T-helper 17 cell (primary cell): ENCODE results near the gene ABI1. TPM values are rescaled to one million over a fixed set of nuclear protein-coding genes. Genes with fewer than 3 reads are reported as not detected.

Experiments
- ATAC-seq: fragments of 150-1000 bp; cut with Tn5 transposase; 2 replicates; pipeline ENCODE4 v1.10.0; 2021; ENCODE audit warnings: mild to moderate bottlenecking, moderate library complexity
- DNase-seq, 3 donors: peaks; one replicate each; pipeline versions ENCODE4 v3.0.0 to v3.0.0-alpha.2; 2020 to 2021
- H3K9me3 ChIP-seq: one replicate; pipeline ENCODE4 v1.7.0; 2013; ENCODE audit warnings: low read length, mild to moderate bottlenecking; ENCODE audit not compliant: control insufficient read depth, poor library complexity, severe bottlenecking
- H3K27ac Mint-ChIP-seq: one replicate; pipeline ENCODE4 v1.8.0; 2022; ENCODE audit warnings: mild to moderate bottlenecking, moderate library complexity, mixed read lengths
- H3K27me3 Mint-ChIP-seq: one replicate; pipeline ENCODE4 v1.8.0; 2022; ENCODE audit warnings: mixed read lengths
- H3K36me3 Mint-ChIP-seq: one replicate; pipeline ENCODE4 v1.8.0; 2022; ENCODE audit warnings: low read depth, mixed read lengths
- H3K4me1 Mint-ChIP-seq: one replicate; pipeline ENCODE4 v1.8.0; 2022; ENCODE audit warnings: mild to moderate bottlenecking, mixed read lengths
- H3K4me3 Mint-ChIP-seq: one replicate; pipeline ENCODE4 v1.8.0; 2022; ENCODE audit warnings: mild to moderate bottlenecking, moderate library complexity, mixed read lengths
- total RNA-seq, 4 donors: library from RNA in 2 of 4; stranded (reverse) in 2 of 4; gene quantifications; one replicate each; pipeline ENCODE4 v1.2.3 and lab custom pipeline; 2022 to 2026

Gene ABI1
- total RNA-seq, 2 donors from 2014 or later: 75.5 to 99.4 TPM

DNA sequence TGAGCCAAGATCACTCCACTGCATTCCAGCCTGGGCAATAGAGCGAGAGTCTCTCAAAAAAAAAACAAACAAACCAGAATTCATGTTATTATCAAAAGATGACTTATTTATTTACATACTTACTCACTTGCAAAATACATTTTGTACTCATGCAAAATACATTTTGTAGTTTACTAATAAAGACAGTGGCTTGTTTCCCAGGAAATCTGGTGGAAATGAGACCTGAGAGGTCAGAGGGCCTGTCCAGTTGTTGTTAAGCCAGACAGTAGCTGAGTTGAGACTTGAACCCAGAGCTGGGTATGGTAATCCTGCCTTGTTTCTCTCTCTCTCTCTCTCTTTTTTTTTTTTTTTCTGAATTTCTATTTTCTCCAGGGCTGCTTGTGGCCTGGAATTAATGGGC lies 133.8 kb downstream of the ABI1 start:
- Mint-ChIP-seq H3K4me1 (peaks cover 4% of the 10 kb centered on the region), H3K27me3 (no peaks in the 10 kb centered on the region), H3K27ac (peak overlapping the region; percentile 61), H3K36me3 (peaks cover 4% of the 10 kb centered on the region), H3K4me3 (no peak overlapping the region)
- no peak for ATAC-seq
- DNase-seq: no peak
- H3K9me3 ChIP-seq: no peaks in the 10 kb centered on the region

DNA sequence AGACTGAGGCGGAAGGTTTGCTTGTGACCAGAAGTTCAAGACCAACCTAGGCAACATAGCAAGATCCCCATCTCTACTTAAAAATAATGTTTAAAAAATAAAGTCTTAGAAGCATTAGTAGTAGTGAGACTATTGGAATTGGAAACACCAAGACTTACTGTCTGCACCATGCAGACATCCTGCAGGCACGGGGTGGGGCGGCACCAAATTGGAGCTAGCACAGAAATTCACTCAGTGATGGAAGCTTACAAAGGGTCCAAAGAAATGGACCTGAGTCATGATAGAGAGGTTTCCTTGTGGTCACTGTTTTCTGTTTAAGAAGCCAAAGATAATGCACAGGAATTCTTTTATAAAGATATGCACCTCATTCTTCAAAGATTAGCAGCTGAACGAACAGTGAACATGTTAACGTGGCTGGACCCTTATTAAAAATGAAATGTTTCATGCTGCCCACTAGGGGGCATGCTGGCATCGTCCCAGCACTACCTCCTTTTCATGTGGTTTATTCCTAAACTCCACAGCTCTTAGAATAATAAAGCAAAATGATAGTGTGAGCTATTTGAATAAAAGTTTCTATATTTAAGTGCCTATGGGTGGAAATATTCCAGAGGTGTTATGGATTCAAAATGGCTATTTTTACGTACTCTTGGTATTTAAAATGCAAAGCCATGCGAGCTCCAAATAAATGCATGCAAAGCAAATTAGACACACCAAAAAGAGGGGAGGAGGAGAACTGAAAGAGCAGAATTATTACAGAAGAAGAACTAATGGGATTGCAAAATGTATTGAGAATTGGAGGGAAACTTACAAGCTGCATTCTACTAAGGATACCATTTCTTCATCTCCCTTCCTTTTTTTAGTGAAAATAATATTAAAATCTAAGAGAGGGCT lies 134.7 kb downstream of the ABI1 start:
- Mint-ChIP-seq H3K4me3 (no peak overlapping the region), H3K27ac (peak overlapping the region; percentile 61), H3K4me1 (peaks cover 7% of the 10 kb centered on the region), H3K36me3 (peaks cover 4% of the 10 kb centered on the region), H3K27me3 (no peaks in the 10 kb centered on the region)
- ATAC-seq: peak; percentile 70
- no peaks in the 10 kb centered on the region for H3K9me3 ChIP-seq
- peak; percentile 22 to 30 (median 22) for DNase-seq

DNA sequence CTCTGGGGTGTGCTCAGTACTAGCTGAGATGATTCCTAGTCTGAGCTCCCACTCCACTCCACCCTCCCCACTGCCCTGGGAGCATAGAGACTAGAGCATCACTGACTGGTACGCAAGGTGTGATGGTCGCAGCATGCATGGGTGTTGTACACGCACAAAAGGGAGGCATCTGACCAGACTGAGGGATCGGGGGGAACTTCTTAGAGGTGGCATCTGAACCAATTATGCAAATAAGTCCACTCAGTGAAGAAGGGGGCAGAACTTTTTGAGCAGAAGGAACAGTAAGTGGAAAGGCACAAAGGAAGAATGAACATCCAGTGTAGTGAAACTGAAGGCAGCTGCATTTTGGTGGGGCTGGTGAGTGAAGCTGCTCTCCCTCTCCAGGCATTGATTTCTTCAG lies 137.7 kb downstream of the ABI1 start:
- Mint-ChIP-seq H3K36me3 (peaks cover 4% of the 10 kb centered on the region), H3K27ac (no peak overlapping the region)
- no peaks in the 10 kb centered on the region for H3K9me3 ChIP-seq

DNA sequence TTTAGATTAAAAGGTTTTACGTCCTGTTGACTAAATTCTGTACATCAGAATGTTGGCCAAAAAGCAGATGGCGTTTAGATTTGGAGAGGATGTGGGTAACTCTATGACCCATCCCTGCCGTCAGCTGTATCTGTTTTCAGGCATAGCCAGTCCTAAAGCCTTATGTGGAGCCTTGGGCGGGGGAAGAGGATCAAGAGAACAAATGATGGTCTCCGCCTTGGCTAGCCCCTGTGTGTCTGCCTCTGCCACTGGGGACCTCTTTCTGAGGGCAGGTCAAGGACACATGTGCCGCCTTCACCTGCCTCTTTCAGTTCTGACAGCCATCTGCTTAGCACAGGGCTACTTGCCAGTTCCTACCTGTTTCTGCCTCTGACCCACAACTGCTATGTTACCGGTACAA lies 139.2 kb downstream of the ABI1 start:
- DNase-seq (no peak), ATAC-seq (peak; percentile 88)
- no peaks in the 10 kb centered on the region for H3K9me3 ChIP-seq
- peak overlapping the region; percentile 90 for H3K27ac Mint-ChIP-seq
- H3K36me3 Mint-ChIP-seq: peaks cover 3% of the 10 kb centered on the region
- H3K4me1 Mint-ChIP-seq: peaks cover 7% of the 10 kb centered on the region
- no peak overlapping the region for H3K4me3 Mint-ChIP-seq
- H3K27me3 Mint-ChIP-seq: no peaks in the 10 kb centered on the region

More for the DNA sequence above, 137.7 kb downstream of the ABI1 start:
- Mint-ChIP-seq H3K4me3 (no peak overlapping the region), H3K4me1 (peaks cover 7% of the 10 kb centered on the region), H3K27me3 (no peaks in the 10 kb centered on the region)
- DNase-seq: no peak
- no peak for ATAC-seq

DNA sequence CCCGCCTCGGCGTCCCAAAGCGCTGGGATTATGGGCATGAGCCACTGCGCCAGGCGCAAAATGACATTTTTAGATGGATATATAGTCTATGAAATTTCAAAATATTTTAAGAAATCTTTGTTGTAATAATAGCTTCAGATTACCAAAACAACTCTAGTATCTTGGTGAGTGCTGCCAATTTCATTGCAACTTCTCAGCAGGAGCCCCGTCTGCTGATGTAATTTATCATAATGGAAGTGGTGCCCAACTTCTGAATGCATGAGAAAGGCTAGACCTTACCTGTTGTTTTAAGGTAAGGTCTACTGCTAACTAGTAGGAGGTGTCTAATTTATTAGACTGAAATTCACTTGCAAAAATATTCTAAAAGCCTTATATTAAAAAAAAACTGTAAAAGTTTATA lies 143.3 kb downstream of the ABI1 start:
- peaks cover 3% of the 10 kb centered on the region for H3K4me1 Mint-ChIP-seq
- H3K27me3 Mint-ChIP-seq: no peaks in the 10 kb centered on the region
- DNase-seq: no peak
- peaks cover 3% of the 10 kb centered on the region for H3K36me3 Mint-ChIP-seq
- no peak overlapping the region for H3K4me3 Mint-ChIP-seq
- H3K27ac Mint-ChIP-seq: no peak overlapping the region
- no peak for ATAC-seq
- H3K9me3 ChIP-seq: no peaks in the 10 kb centered on the region

DNA sequence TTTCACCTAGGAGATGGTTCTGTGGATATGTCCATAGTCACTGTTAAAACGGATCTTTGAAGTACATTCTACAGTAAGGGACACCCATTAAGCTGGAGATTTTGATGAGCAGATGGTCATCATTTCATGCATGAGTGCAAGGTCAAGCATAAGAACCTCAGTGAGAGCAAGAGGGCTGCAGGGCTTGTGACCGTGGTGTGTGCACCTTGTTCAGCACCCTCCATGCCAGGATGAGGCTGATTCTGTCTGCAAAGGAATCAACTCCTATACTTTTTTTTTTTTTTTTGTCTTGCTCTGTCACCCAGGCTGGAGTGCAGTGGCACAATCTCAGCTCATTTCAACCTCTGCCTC lies 145.6 kb downstream of the ABI1 start:
- no peak for DNase-seq
- Mint-ChIP-seq H3K27me3 (no peaks in the 10 kb centered on the region), H3K4me3 (no peak overlapping the region), H3K36me3 (peaks cover 3% of the 10 kb centered on the region), H3K27ac (no peak overlapping the region), H3K4me1 (no peaks in the 10 kb centered on the region)
- no peaks in the 10 kb centered on the region for H3K9me3 ChIP-seq
- ATAC-seq: no peak

DNA sequence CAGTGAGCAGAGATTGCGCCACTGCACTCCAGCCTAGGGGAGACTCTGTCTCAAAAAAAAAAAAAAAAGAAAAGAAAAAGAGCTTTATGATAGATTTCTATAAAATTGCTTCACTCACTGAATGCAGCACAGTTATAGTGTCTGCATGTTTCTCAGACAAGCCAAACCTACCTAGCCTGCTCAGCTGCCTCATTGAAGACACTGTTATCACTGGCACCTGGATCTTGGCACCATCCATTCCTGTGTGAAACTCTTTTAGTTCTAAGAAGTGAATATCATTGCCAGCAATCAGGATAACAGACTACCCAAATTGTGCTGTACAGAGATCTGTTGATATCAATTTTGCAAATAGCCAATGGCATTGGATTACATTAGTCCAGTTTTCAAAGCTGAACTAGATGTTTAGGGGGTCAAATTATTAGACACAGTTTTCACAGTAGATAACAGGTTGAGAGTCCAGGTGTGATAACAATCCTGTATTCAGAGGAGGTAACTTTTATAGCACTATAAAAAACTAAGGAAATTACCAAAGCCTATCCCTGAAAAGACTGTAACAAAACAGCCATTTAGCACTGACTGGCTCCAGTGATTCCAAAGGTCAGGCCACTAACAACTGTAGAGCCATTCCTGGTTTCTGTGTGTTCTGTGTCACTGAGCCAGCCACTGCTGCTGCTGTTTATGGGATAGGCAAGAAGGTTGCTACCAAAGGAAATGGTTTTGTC lies 146.2 kb downstream of the ABI1 start:
- Mint-ChIP-seq H3K4me1 (no peaks in the 10 kb centered on the region), H3K4me3 (no peak overlapping the region), H3K27ac (no peak overlapping the region), H3K36me3 (peaks cover 3% of the 10 kb centered on the region), H3K27me3 (no peaks in the 10 kb centered on the region)
- no peaks in the 10 kb centered on the region for H3K9me3 ChIP-seq
- DNase-seq: no peak
- no peak for ATAC-seq

DNA sequence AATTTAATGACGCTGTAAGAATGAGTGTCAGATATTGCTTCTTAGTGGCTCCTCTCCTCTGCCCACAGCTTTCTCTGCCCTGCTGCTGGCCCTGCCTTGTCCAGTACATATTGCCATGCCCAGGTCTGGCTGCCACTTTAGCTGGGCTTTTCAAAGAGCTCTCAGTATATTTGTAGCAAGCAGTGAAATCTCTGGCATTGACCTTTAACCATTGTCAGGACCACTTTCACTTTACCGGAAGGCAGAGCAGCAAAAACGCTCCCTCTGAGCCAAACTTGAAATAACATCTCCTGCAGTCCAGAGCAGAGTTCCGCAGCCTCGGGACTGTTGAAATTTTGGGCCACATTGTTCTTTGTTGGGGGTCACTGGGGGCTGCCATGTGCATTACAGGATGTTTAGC lies 149.4 kb downstream of the ABI1 start:
- no peak for ATAC-seq
- Mint-ChIP-seq H3K36me3 (peaks cover 10% of the 10 kb centered on the region), H3K4me1 (peaks cover 7% of the 10 kb centered on the region), H3K27me3 (no peaks in the 10 kb centered on the region), H3K4me3 (no peak overlapping the region), H3K27ac (no peak overlapping the region)
- no peaks in the 10 kb centered on the region for H3K9me3 ChIP-seq
- no peak for DNase-seq

DNA sequence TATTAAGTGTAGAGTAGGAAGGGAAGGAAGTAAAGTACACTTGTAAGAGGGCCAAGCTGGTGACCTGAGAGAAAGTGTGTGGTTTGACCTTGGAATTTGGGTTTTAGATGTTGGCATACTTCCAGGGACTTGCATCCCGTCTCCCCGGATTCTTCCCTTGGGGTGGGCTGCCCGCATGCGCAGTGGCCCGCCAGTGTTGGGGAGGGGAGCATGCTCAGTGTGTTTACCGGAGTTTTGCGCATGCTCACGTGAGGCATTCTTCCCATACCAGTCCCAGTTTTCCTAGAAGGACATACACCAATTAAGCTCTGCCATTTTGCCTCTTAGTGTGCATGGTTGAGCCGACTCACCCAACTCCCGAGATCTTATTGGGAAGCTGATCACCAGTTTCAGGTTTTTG lies 153.8 kb downstream of the ABI1 start:
- no peak for ATAC-seq
- peaks cover 8% of the 10 kb centered on the region for H3K4me1 Mint-ChIP-seq
- H3K9me3 ChIP-seq: no peaks in the 10 kb centered on the region
- no peak overlapping the region for H3K4me3 Mint-ChIP-seq
- no peaks in the 10 kb centered on the region for H3K27me3 Mint-ChIP-seq
- H3K27ac Mint-ChIP-seq: no peak overlapping the region
- DNase-seq: no peak
- peaks cover 13% of the 10 kb centered on the region for H3K36me3 Mint-ChIP-seq

DNA sequence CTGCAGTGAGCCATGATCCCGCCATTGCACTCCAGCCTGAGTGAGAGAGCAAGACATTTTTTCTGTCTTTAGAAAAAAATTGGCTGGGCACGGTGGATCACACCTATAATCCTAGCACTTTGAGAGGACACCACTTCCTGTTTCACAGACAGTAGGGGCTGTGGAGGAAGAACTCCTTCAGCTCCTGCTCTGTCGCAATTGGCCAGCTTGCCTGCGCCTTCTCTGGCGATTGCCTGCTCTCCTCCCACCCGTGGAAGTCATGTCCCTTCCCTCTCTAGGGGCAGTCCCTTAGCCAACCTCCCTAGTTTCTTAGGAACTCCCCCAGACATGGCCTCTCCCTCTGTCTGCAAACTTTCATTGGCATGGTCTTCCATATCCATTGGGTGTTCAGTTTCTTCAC lies 154.6 kb downstream of the ABI1 start:
- ATAC-seq (no peak), DNase-seq (no peak)
- Mint-ChIP-seq H3K36me3 (peaks cover 13% of the 10 kb centered on the region), H3K27ac (no peak overlapping the region), H3K4me1 (peaks cover 8% of the 10 kb centered on the region), H3K27me3 (no peaks in the 10 kb centered on the region), H3K4me3 (no peak overlapping the region)
- H3K9me3 ChIP-seq: no peaks in the 10 kb centered on the region

DNA sequence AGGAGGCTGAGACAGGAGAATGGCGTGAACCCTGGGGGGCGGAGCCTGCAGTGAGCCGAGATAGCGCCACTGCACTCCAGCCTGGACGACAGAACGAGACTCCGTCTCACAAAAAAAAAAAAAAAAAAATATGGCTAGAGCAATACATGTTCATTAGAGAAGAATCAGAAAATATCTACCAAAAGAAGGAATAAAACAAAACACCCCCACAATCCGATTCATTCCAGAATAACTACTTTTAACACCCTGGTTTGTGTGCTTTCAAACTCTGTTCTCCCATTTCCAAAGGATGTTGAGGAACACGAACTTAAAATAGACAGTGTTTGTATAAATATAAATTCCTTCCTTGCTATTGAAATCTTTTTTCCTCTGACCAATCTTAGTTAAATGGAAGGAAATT lies 156.8 kb downstream of the ABI1 start:
- Mint-ChIP-seq H3K27ac (no peak overlapping the region), H3K27me3 (no peaks in the 10 kb centered on the region), H3K4me1 (peaks cover 15% of the 10 kb centered on the region), H3K4me3 (no peak overlapping the region), H3K36me3 (peaks cover 16% of the 10 kb centered on the region)
- no peak for DNase-seq
- ATAC-seq: no peak
- H3K9me3 ChIP-seq: no peaks in the 10 kb centered on the region

DNA sequence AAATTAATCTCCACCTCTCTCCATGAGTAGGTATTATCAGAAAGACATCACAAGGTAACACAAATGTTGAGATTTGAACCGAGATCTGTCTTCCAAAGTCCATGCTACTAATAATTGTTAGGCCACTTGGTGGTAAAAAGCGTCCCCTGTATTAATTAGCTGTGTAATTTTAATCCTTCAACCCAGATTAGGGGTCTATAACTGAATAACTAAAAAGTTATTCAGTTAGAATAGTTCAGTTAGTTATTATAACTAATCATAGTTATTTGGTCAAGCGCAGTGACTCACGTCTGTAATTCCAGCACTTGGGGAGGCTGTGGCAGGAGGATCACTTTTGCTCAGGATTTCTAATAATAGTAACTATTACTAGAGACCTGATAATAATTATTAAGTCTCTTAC lies 157.7 kb downstream of the ABI1 start:
- peaks cover 16% of the 10 kb centered on the region for H3K4me1 Mint-ChIP-seq
- peaks cover 13% of the 10 kb centered on the region for H3K36me3 Mint-ChIP-seq

DNA sequence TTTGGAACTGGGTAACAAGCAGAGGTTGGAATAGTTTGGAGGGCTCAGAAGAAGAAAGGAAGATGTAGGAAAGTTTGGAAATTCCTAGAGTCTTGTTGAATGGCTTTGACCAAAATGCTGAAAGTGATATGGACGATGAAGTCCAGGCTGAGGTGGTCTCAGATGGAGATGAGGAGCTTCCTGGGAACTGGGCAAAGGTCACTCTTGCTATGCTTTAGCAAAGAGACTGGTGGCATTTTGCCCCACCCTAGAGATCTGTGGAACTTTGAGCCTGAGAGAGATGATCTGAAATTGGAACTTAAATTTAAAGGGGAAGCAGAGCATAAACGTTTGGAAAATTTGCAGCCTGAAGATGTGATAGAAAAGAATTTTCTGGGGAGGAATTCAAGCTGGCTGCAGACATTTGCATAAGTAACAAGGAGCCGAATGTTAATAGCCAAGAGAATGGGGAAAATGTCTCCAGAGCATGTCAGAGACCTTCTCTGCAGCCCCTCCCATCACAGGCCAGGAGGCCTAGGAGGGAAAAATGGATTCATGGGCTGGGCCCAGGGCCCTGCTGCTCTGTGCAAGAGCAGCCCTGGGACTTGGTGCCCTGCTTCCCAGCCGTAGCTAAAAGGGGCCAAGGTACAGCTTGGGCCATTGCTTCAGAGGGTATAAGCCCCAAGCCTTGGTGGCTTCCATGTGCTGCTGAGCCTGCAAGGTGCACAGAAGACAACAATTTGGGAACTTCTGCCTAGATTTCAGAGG lies 159.7 kb downstream of the ABI1 start:
- Mint-ChIP-seq H3K36me3 (peaks cover 4% of the 10 kb centered on the region), H3K4me3 (no peak overlapping the region), H3K27ac (no peak overlapping the region), H3K27me3 (no peaks in the 10 kb centered on the region), H3K4me1 (peaks cover 18% of the 10 kb centered on the region)
- DNase-seq: no peak
- no peaks in the 10 kb centered on the region for H3K9me3 ChIP-seq
- ATAC-seq: no peak

More for the DNA sequence above, 157.7 kb downstream of the ABI1 start:
- DNase-seq: no peak
- Mint-ChIP-seq H3K27ac (no peak overlapping the region), H3K27me3 (no peaks in the 10 kb centered on the region), H3K4me3 (no peak overlapping the region)
- no peaks in the 10 kb centered on the region for H3K9me3 ChIP-seq
- ATAC-seq: no peak
